GM12892 (cell line): ENCODE data around the gene PLCE1.

Source experiments
- POLR2A ChIP-seq: IDR thresholded peaks from 2 replicates; pipeline ENCODE4 v1.6.1; 2011; ENCODE audit warnings: low read depth, low read length, control low read depth
- POLR2AphosphoS5 ChIP-seq: IDR thresholded peaks from 2 replicates; pipeline ENCODE4 v1.6.1; 2011; ENCODE audit warnings: low read depth, low read length, control low read depth
- TAF1 ChIP-seq: IDR thresholded peaks from 2 replicates; pipeline ENCODE4 v1.6.1; 2011; ENCODE audit warnings: low read depth, mild to moderate bottlenecking, control low read depth, low read length, borderline replicate concordance

- TF ChIP-seq POLR2AphosphoS5 (no peak), POLR2A (no peak), TAF1 (no peak)
Measured at GRCh38 chr10:94008526-94008925, 14.8 kb downstream of the PLCE1 start.
